ENCODE results near the gene AGAP2. TPM values are rescaled to one million over a fixed set of nuclear protein-coding genes. Genes with fewer than 3 reads are reported as not detected.
"Not testable (repeated sequence)": the region's sequence is repeated elsewhere in the genome, so short reads cannot be mapped to it uniquely, and the experiment has no call there.

AGAP2 gene
- total RNA-seq, 2 donors from 2014 or later = 0.75 to 4.8 TPM

GRCh38 chr12:57776247-57776587 lies 37.7 kb upstream of the AGAP2 start:
- TF ChIP-seq CTCF (IDR thresholded peaks at IDR 0.05) = no peak
- Histone ChIP-seq H3K4me1 (peaks cover 0 to 20% of the 10 kb centered on the region in 2 donors), H3K9me3 (no peaks in the 10 kb centered on the region), H3K27me3 (no peaks in the 10 kb centered on the region), H3K27ac (no peak overlapping the region), H3K36me3 (no peaks in the 10 kb centered on the region), H3K4me3 (no peak overlapping the region)
- DNase-seq (ENCODE audit: low spot score) = no peak

- DNase-seq (ENCODE audit: low spot score) = no peak
- H3K9me3 ChIP-seq = no peaks in the 10 kb centered on the region
These were observed 37.2 kb upstream of the AGAP2 start for GRCh38 chr12:57775563-57776246.

DNA sequence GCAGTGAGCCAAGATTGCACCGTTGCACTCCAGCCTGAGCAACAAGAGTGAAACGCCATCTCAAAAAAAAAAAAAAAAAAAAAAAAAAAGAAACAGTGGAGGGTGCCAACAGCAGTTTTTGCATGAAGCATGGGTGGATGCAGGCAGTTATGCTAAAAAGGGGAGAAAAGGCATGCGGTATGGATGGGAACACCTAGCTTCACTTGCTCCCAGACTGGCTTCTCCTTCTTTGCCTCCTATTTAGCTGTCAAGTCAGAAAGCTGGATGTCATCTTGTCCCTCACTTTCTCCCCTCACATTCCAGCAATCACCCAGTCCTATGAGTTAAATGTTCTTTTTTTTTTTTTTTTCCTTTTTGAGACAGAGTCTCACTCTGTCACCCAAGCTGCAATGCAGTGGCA lies 36.5 kb upstream of the AGAP2 start:
- H3K9me3 ChIP-seq = no peaks in the 10 kb centered on the region
- TF ChIP-seq CTCF (IDR thresholded peaks at IDR 0.05) = no peak
- peaks cover 5% of the 10 kb centered on the region for H3K36me3 ChIP-seq
- DNase-seq (ENCODE audit: low spot score) = no peak
- H3K4me1 ChIP-seq = peaks cover 0 to 25% of the 10 kb centered on the region in 2 donors
- no peak overlapping the region for H3K4me3 ChIP-seq
- H3K27ac ChIP-seq = no peak overlapping the region
- no peaks in the 10 kb centered on the region for H3K27me3 ChIP-seq

More at GRCh38 chr12:57775563-57776246, 37.2 kb upstream of the AGAP2 start:
- Histone ChIP-seq H3K36me3 (no peaks in the 10 kb centered on the region), H3K27ac (no peak overlapping the region), H3K4me1 (peaks cover 0 to 25% of the 10 kb centered on the region in 2 donors), H3K27me3 (no peaks in the 10 kb centered on the region), H3K4me3 (no peak overlapping the region)
- no peak for TF ChIP-seq CTCF (IDR thresholded peaks at IDR 0.05)

DNA sequence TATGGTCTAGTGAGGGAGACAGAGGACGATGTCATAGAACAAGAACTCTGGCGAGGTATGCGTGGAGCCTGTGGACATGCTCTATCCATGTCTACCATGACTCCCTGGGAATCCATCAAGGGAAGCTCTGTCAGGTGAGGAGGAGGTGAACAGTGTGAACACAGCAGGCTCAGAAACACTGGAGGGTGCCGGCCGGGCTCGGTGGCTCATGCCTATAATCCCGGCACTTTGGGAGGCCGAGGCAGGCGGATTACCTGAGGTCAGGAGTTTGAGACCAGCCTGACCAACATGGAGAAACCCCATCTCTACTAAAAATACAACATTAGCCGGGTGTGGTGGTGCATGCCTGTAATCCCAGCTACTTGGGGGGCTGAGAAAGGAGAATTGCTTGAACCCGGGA lies 36.1 kb upstream of the AGAP2 start:
- H3K4me3 ChIP-seq; H3K36me3 ChIP-seq; DNase-seq (ENCODE audit: low spot score); H3K9me3 ChIP-seq; H3K27ac ChIP-seq; H3K27me3 ChIP-seq: not testable (repeated sequence)
- H3K4me1 ChIP-seq = peaks cover 0 to 25% of the 10 kb centered on the region in 2 donors

DNA sequence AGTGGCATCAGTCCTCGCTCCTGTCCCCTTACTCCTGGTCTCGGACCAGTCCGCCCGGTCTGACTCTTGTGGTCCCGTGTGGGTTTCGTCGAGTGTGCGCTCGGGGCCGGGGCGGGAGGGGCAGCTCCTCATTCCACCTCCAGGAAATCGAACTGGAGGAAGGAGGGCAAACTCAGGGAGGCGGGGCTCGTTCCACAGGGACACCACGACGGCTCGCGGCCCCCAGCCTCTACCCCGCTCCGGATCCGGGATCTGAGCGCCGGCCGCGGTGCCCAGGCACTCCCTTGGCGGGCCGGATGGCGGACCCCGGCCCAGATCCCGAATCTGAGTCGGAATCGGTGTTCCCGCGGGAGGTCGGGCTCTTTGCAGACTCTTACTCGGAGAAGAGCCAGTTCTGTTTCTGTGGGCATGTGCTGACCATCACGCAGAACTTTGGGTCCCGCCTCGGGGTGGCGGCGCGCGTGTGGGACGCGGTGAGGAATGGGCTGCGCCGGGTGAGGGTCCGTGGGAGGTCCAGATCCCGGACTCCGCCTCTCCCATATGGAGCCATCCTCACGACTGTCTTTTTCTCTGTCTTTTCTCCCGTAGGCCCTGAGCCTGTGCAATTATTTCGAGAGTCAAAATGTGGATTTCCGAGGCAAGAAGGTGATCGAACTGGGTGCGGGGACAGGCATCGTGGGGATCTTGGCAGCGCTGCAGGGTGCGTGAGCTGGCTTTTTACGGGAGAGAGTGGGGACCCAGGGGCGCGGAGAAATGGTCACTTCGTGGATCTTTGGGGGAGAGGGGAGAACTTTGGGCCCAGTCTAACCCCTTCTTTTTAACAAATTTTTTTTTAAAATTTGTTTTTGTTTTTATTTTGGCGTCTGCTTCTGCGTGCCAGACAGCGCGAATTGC lies 34.1 kb upstream of the AGAP2 start, which contains the start of gene EEF1AKMT3:
Gene EEF1AKMT3, plus strand, starts transcription at position 186 of the 894 bp plus-strand sequence. Its CDS starts 111 bp downstream, at position 297.
- peaks cover 16% of the 10 kb centered on the region for H3K36me3 ChIP-seq
- no peaks in the 10 kb centered on the region for H3K9me3 ChIP-seq
- peak within 1 kb of the TSS; percentile 61 to 89 for H3K4me3 ChIP-seq
- H3K4me1 ChIP-seq = peaks cover 0 to 25% of the 10 kb centered on the region in 2 donors
- no peak for TF ChIP-seq CTCF (IDR thresholded peaks at IDR 0.05)
- peak within 1 kb of the TSS; percentile 93 to 94 for H3K27ac ChIP-seq
- no peak for DNase-seq (ENCODE audit: low spot score)
- no peaks in the 10 kb centered on the region for H3K27me3 ChIP-seq

GRCh38 chr12:57771873-57772428 lies 33.4 kb upstream of the AGAP2 start, which contains the start of gene METTL1:
METTL1 (minus strand) TSS chr12:57772105; CDS start chr12:57772083, 22 bp downstream.
- H3K27ac ChIP-seq = peak within 1 kb of the TSS; percentile 93 to 94
- no peaks in the 10 kb centered on the region for H3K9me3 ChIP-seq
- H3K27me3 ChIP-seq = no peaks in the 10 kb centered on the region
- peak; percentile 97 for DNase-seq (ENCODE audit: low spot score)
- peaks cover 16% of the 10 kb centered on the region for H3K36me3 ChIP-seq
- no peak for TF ChIP-seq CTCF (IDR thresholded peaks at IDR 0.05)
- H3K4me1 ChIP-seq = peaks cover 0 to 28% of the 10 kb centered on the region in 2 donors
- peak within 1 kb of the TSS; percentile 61 to 89 for H3K4me3 ChIP-seq
